Measurements from ENCODE around the gene LRP1. TPM values are rescaled to one million over a fixed set of nuclear protein-coding genes. Genes with fewer than 3 reads are reported as not detected.

LRP1 gene
- total RNA-seq, 1 donor from 2014 or later = 448 TPM

- TF ChIP-seq CTCF (IDR thresholded peaks at IDR 0.05) = peak; percentile 20
- H3K36me3 Mint-ChIP-seq (ENCODE audit: low read depth) = no peaks in the 10 kb centered on the region
- H3K4me3 Mint-ChIP-seq (ENCODE audit: unreplicated experiment) = peak overlapping the region; percentile 94
- H3K9me3 Mint-ChIP-seq (ENCODE audit: low read depth) = no peaks in the 10 kb centered on the region
- peak overlapping the region; percentile 98 for H3K27ac Mint-ChIP-seq (ENCODE audit: unreplicated experiment)
- no peaks in the 10 kb centered on the region for H3K27me3 Mint-ChIP-seq (ENCODE audit: low read depth)
- H3K4me1 Mint-ChIP-seq (ENCODE audit: low read depth) = peaks cover 76% of the 10 kb centered on the region
- DNase-seq (ENCODE audit: low spot score) = no peak
Observed at GRCh38 chr12:57240926-57241401, 112.7 kb downstream of the LRP1 start.

- Mint-ChIP-seq H3K4me3 (ENCODE audit: unreplicated experiment) (peak overlapping the region; percentile 94), H3K27me3 (ENCODE audit: low read depth) (no peaks in the 10 kb centered on the region), H3K36me3 (ENCODE audit: low read depth) (peaks cover 1% of the 10 kb centered on the region), H3K9me3 (ENCODE audit: low read depth) (no peaks in the 10 kb centered on the region), H3K4me1 (ENCODE audit: low read depth) (peaks cover 69% of the 10 kb centered on the region), H3K27ac (ENCODE audit: unreplicated experiment) (no peak overlapping the region)
- TF ChIP-seq CTCF (IDR thresholded peaks at IDR 0.05) = no peak
- peak; percentile 92 for DNase-seq (ENCODE audit: low spot score)
Observed at GRCh38 chr12:57241402-57242310, 113.4 kb downstream of the LRP1 start.

- no peak for DNase-seq (ENCODE audit: low spot score)
- Mint-ChIP-seq H3K27me3 (ENCODE audit: low read depth) (no peaks in the 10 kb centered on the region), H3K4me3 (ENCODE audit: unreplicated experiment) (peak overlapping the region; percentile 94), H3K9me3 (ENCODE audit: low read depth) (no peaks in the 10 kb centered on the region), H3K4me1 (ENCODE audit: low read depth) (peaks cover 63% of the 10 kb centered on the region), H3K36me3 (ENCODE audit: low read depth) (peaks cover 3% of the 10 kb centered on the region), H3K27ac (ENCODE audit: unreplicated experiment) (no peak overlapping the region)
- no peak for TF ChIP-seq CTCF (IDR thresholded peaks at IDR 0.05)
Observed at GRCh38 chr12:57242329-57242690, 114.0 kb downstream of the LRP1 start.

GRCh38 chr12:57242691-57243454, 114.6 kb downstream of the LRP1 start:
- Mint-ChIP-seq H3K4me1 (ENCODE audit: low read depth) (peaks cover 57% of the 10 kb centered on the region), H3K36me3 (ENCODE audit: low read depth) (peaks cover 3% of the 10 kb centered on the region), H3K27ac (ENCODE audit: unreplicated experiment) (no peak overlapping the region), H3K9me3 (ENCODE audit: low read depth) (no peaks in the 10 kb centered on the region), H3K4me3 (ENCODE audit: unreplicated experiment) (peak overlapping the region; percentile 94), H3K27me3 (ENCODE audit: low read depth) (no peaks in the 10 kb centered on the region)
- peak; percentile 79 for TF ChIP-seq CTCF (IDR thresholded peaks at IDR 0.05)
- DNase-seq (ENCODE audit: low spot score) = peak; percentile 92

Measured in chondrocyte (in vitro differentiated cells).